Fibroblast of mammary gland (primary cell): ENCODE measurements around the gene ARSI.

Experiments
- DNase-seq: peaks from one replicate; pipeline ENCODE4 v3.0.0-alpha.2; 2010; ENCODE audit warnings: low read depth
- H3K4me3 ChIP-seq: 2 replicates; pipeline ENCODE4 v1.5.1; 2011; ENCODE audit warnings: low read depth, mild to moderate bottlenecking, low read length, moderate library complexity; ENCODE audit not compliant: control insufficient read depth
- TF ChIP-seq, protein P1 (sequence below): conservative IDR thresholded peaks from 2 replicates; pipeline ENCODE4 v1.5.1; 2011; ENCODE audit warnings: low read depth, low read length, inconsistent platforms; ENCODE audit not compliant: control insufficient read depth, insufficient read depth

The ARSI gene

DNA sequence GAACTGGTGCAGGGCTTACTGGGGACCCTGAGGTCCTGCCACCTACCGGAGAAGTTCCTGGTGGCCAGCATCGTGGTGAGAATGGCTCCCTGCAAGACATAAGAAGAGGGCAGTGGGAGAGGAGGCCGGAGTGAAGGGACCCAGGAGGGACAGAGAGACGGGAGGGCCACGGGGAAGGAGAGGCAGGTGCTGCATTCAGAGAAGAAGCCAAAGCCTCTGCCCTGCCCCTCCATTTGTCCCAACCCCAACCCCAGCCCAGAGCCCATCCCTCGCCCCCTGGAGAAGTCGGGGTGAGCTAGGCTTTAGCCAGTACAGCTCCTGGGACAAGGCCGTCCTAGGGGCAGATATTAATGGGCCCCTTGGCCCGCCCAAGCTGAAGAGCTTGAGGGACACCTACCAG lies 55.0 kb downstream of the ARSI start:
- H3K4me3 ChIP-seq: no peak overlapping the region
- TF ChIP-seq, protein P1, sequence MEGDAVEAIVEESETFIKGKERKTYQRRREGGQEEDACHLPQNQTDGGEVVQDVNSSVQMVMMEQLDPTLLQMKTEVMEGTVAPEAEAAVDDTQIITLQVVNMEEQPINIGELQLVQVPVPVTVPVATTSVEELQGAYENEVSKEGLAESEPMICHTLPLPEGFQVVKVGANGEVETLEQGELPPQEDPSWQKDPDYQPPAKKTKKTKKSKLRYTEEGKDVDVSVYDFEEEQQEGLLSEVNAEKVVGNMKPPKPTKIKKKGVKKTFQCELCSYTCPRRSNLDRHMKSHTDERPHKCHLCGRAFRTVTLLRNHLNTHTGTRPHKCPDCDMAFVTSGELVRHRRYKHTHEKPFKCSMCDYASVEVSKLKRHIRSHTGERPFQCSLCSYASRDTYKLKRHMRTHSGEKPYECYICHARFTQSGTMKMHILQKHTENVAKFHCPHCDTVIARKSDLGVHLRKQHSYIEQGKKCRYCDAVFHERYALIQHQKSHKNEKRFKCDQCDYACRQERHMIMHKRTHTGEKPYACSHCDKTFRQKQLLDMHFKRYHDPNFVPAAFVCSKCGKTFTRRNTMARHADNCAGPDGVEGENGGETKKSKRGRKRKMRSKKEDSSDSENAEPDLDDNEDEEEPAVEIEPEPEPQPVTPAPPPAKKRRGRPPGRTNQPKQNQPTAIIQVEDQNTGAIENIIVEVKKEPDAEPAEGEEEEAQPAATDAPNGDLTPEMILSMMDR: no peak
- DNase-seq: no peak

- no peak overlapping the region for H3K4me3 ChIP-seq
- no peak for DNase-seq
- TF ChIP-seq, protein P1: no peak
These were observed 55.9 kb downstream of the ARSI start for GRCh38 chr5:150246835-150247234.

- TF ChIP-seq, protein P1: no peak
- no peak overlapping the region for H3K4me3 ChIP-seq
- DNase-seq: no peak
These were observed 56.3 kb downstream of the ARSI start for GRCh38 chr5:150246429-150246828.
